SU-DHL-6 (cell line): ENCODE measurements around the gene CSF2.

Experiments
- H2AFZ ChIP-seq: fragments of 200-600 bp; sonication (generic); 2 replicates; pipeline ENCODE4 v1.6.1; 2014; ENCODE audit warnings: low read depth, mild to moderate bottlenecking, moderate library complexity, mixed read lengths, antibody characterized with exemption, low read length; ENCODE audit not compliant: severe bottlenecking
- H3F3A ChIP-seq: fragments of 200-600 bp; shearing (Covaris generic); 2 replicates; pipeline ENCODE4 v1.6.0; 2016; ENCODE audit warnings: antibody characterized with exemption, mild to moderate bottlenecking; ENCODE audit not compliant: insufficient read depth
- H3K27ac ChIP-seq: fragments of 200-600 bp; sonication (generic); 2 replicates; pipeline ENCODE4 v1.5.1; 2016; ENCODE audit warnings: low read depth, mild to moderate bottlenecking, low read length, moderate library complexity, mixed read lengths
- H3K27me3 ChIP-seq: fragments of 200-600 bp; sonication (generic), shearing (Covaris generic); 2 replicates; pipeline ENCODE4 v1.6.0; 2014; ENCODE audit warnings: mild to moderate bottlenecking, low read length
- H3K36me3 ChIP-seq: fragments of 200-600 bp; sonication (generic); 2 replicates; pipeline ENCODE4 v1.6.1; 2014; ENCODE audit warnings: mild to moderate bottlenecking, low read length, mixed read lengths
- H3K4me2 ChIP-seq: fragments of 300-600, 200-600 bp; shearing (Covaris generic), sonication (generic); 2 replicates; pipeline ENCODE4 v1.6.0; 2014; ENCODE audit warnings: low read length, low read depth, mild to moderate bottlenecking; ENCODE audit not compliant: poor library complexity, severe bottlenecking
- H3K4me3 ChIP-seq: fragments of 200-600 bp; sonication (generic); 2 replicates; pipeline ENCODE4 v1.5.1; 2014; ENCODE audit warnings: antibody characterized with exemption, low read length, mild to moderate bottlenecking, mixed read lengths; ENCODE audit not compliant: insufficient read depth, poor library complexity, severe bottlenecking
- H3K79me2 ChIP-seq: fragments of 200-600 bp; sonication (generic); 2 replicates; pipeline ENCODE4 v1.6.1; 2014; ENCODE audit warnings: mild to moderate bottlenecking, low read length, moderate library complexity; ENCODE audit not compliant: insufficient read depth
- H3K9ac ChIP-seq: fragments of 200-600 bp; sonication (generic); 2 replicates; pipeline ENCODE4 v1.7.0; 2014; ENCODE audit warnings: mild to moderate bottlenecking, low read length
- H3K9me2 ChIP-seq: fragments of 200-600 bp; sonication (generic); replicated peaks from 2 replicates; pipeline ENCODE4 v1.6.1; 2014; ENCODE audit warnings: low read length; ENCODE audit not compliant: insufficient read depth
- H3K9me3 ChIP-seq: fragments of 200-600 bp; sonication (generic); 2 replicates; pipeline ENCODE4 v1.6.1; 2014; ENCODE audit warnings: low read length, mixed read lengths; ENCODE audit not compliant: insufficient read depth
- H4K20me1 ChIP-seq: fragments of 200-600 bp; sonication (generic); 2 replicates; pipeline ENCODE4 v1.6.1; 2014; ENCODE audit warnings: low read depth, mild to moderate bottlenecking, antibody characterized with exemption, low read length, moderate library complexity, mixed read lengths
- CTCF ChIP-seq: fragments of 200-600 bp; sonication (generic); IDR thresholded peaks from one replicate; pipeline ENCODE4 v1.5.1; 2017; ENCODE audit warnings: antibody characterized with exemption, mild to moderate bottlenecking, low read length, moderate library complexity; ENCODE audit not compliant: insufficient read depth, poor library complexity, severe bottlenecking
- EZH2phosphoT487 ChIP-seq: fragments of 200-600 bp; sonication (generic), shearing (Covaris generic); conservative IDR thresholded peaks from 2 replicates; pipeline ENCODE4 v1.6.1; 2018; ENCODE audit warnings: mild to moderate bottlenecking, antibody characterized with exemption, low read length, moderate library complexity, mixed read lengths

The CSF2 gene

GRCh38 chr5:132082329-132083023 is 8.9 kb downstream of the CSF2 start:
- Histone ChIP-seq H2AFZ (no peak overlapping the region), H3K9ac (no peak overlapping the region), H4K20me1 (no peaks in the 10 kb centered on the region), H3F3A (no peaks in the 10 kb centered on the region), H3K36me3 (no peaks in the 10 kb centered on the region), H3K9me3 (no peaks in the 10 kb centered on the region), H3K79me2 (no peaks in the 10 kb centered on the region), H3K4me3 (no peak overlapping the region), H3K9me2 (no peaks in the 10 kb centered on the region), H3K4me2 (no peak overlapping the region), H3K27me3 (no peaks in the 10 kb centered on the region), H3K27ac (no peak overlapping the region)
- no peak for TF ChIP-seq EZH2phosphoT487
- no peak for TF ChIP-seq CTCF

GRCh38 chr5:132083071-132083678 is 9.6 kb downstream of the CSF2 start:
- Histone ChIP-seq H3F3A (no peaks in the 10 kb centered on the region), H3K9ac (no peak overlapping the region), H4K20me1 (no peaks in the 10 kb centered on the region), H3K4me2 (no peak overlapping the region), H3K36me3 (no peaks in the 10 kb centered on the region), H3K9me3 (no peaks in the 10 kb centered on the region), H3K79me2 (no peaks in the 10 kb centered on the region), H3K27me3 (no peaks in the 10 kb centered on the region), H3K9me2 (no peaks in the 10 kb centered on the region), H2AFZ (no peak overlapping the region), H3K4me3 (no peak overlapping the region), H3K27ac (no peak overlapping the region)
- no peak for TF ChIP-seq CTCF
- TF ChIP-seq EZH2phosphoT487 = no peak

- Histone ChIP-seq H3K36me3 (no peaks in the 10 kb centered on the region), H3K4me3 (no peak overlapping the region), H2AFZ (no peak overlapping the region), H3F3A (no peaks in the 10 kb centered on the region), H3K9me3 (no peaks in the 10 kb centered on the region), H3K27ac (no peak overlapping the region), H3K79me2 (no peaks in the 10 kb centered on the region), H3K9ac (no peak overlapping the region), H4K20me1 (no peaks in the 10 kb centered on the region), H3K27me3 (no peaks in the 10 kb centered on the region), H3K9me2 (no peaks in the 10 kb centered on the region), H3K4me2 (no peak overlapping the region)
- TF ChIP-seq EZH2phosphoT487 = no peak
- TF ChIP-seq CTCF = no peak
These were observed 12.1 kb downstream of the CSF2 start for GRCh38 chr5:132085686-132086085.
